Gastrocnemius medialis (tissue), 4 donors: Measurements from ENCODE around the gene GJD2. TPM values are rescaled to one million over a fixed set of nuclear protein-coding genes. Genes with fewer than 3 reads are reported as not detected.

ENCODE experiments used
- ATAC-seq, 2 donors: fragments of 150-250 bp; one replicate each; pipeline ENCODE4 v1.9.1; 2016
- DNase-seq, 2 donors: peaks; one replicate each; pipeline ENCODE4 v3.0.0-alpha.2; 2019
- H3K27ac ChIP-seq, 4 donors: fragments of 200-600 bp; sonication (generic); 1 replicate in 1 of 4; 2 replicates in 3 of 4; pipeline ENCODE4 v1.5.1; 2016 to 2018; ENCODE audit warnings: mild to moderate bottlenecking in 2 of 4, moderate library complexity in 1 of 4
- H3K27me3 ChIP-seq, 3 donors: fragments of 200-600 bp; sonication (generic) in 2 of 3; 1 replicate in 1 of 3; 2 replicates in 2 of 3; pipeline versions ENCODE4 v1.5.1 to v1.6.0; 2016 to 2019; ENCODE audit warnings: mild to moderate bottlenecking in 1 of 3, moderate library complexity in 1 of 3
- H3K36me3 ChIP-seq, 2 donors: fragments of 200-600 bp; sonication (generic) in 1 of 2; one replicate each; pipeline ENCODE4 v1.5.1; 2017 to 2018
- H3K4me1 ChIP-seq, 2 donors: fragments of 200-600 bp; sonication (generic) in 1 of 2; one replicate each; pipeline ENCODE4 v1.5.1; 2016 to 2017; ENCODE audit warnings: mild to moderate bottlenecking in 2 of 2
- H3K4me3 ChIP-seq, 4 donors: fragments of 200-600 bp; sonication (generic) in 3 of 4; 1 replicate in 1 of 4; 2 replicates in 3 of 4; pipeline ENCODE4 v1.5.1; 2016 to 2019; ENCODE audit warnings: mild to moderate bottlenecking in 2 of 4
- H3K9me3 ChIP-seq, 3 donors: fragments of 200-600 bp; sonication (generic) in 2 of 3; 1 replicate in 1 of 3; 2 replicates in 2 of 3; pipeline ENCODE4 v1.5.1; 2016 to 2019
- CTCF ChIP-seq, 5 experiments: fragments of 450-650 bp in 3 of 5; fragments of 200-600 bp in 2 of 5; sonication (generic) in 2 of 5; IDR thresholded peaks in 4 of 5; conservative IDR thresholded peaks in 1 of 5; 1 replicate in 4 of 5; 2 replicates in 1 of 5; pipeline ENCODE4 v1.5.1; 2016 to 2019; ENCODE audit warnings: antibody characterized with exemption in 5 of 5, mild to moderate bottlenecking in 3 of 5, moderate library complexity in 3 of 5
- POLR2A ChIP-seq, 2 donors: fragments of 450-650 bp; IDR thresholded peaks; one replicate each; pipeline ENCODE4 v1.6.1; 2017; ENCODE audit warnings: antibody characterized with exemption in 2 of 2, mild to moderate bottlenecking in 2 of 2, moderate library complexity in 2 of 2
- in situ Hi-C, 4 donors: fragments of 200-750 bp; cut with MboI; loops; one replicate each; pipeline versions ENCODE4 v1.15.0 to v1.8.0; 2017; ENCODE audit warnings: low sequenced_read_pairs in 4 of 4
- intact Hi-C: fragments of 100-400 bp; cut with DNase I; formaldehyde crosslinking; loops from one replicate; pipeline ENCODE4 v1.15.1; 2023; ENCODE audit warnings: low total_unique reads
- total RNA-seq, 4 donors: library from RNA; depleted of rRNA; stranded (reverse); fragments of >200 nt; gene quantifications; one replicate each; pipeline versions ENCODE4 v1.1.0 to v1.2.3, GENCODE V29; 2016

GJD2 gene
- total RNA-seq, 4 donors from 2014 or later = not detected

GRCh38 chr15:34733621-34734020, 21.2 kb downstream of the GJD2 start:
- Histone ChIP-seq H3K4me3 (no peak overlapping the region), H3K27me3 (peaks cover 0 to 2% (median 0%) of the 10 kb centered on the region in 3 donors), H3K36me3 (no peaks in the 10 kb centered on the region), H3K9me3 (no peaks in the 10 kb centered on the region), H3K4me1 (peaks cover 0 to 5% of the 10 kb centered on the region in 2 donors), H3K27ac (no peak overlapping the region)
- DNase-seq (no peak), ATAC-seq (no peak)
- TF ChIP-seq POLR2A (IDR thresholded peaks at IDR 0.05) (no peak), CTCF (IDR thresholded peaks at IDR 0.05 in 4 of 5, conservative IDR thresholded peaks at IDR 0.05 in 1 of 5) (no peak)
- intact Hi-C loops (no loop called here), in situ Hi-C loops (no loop called here)

DNA sequence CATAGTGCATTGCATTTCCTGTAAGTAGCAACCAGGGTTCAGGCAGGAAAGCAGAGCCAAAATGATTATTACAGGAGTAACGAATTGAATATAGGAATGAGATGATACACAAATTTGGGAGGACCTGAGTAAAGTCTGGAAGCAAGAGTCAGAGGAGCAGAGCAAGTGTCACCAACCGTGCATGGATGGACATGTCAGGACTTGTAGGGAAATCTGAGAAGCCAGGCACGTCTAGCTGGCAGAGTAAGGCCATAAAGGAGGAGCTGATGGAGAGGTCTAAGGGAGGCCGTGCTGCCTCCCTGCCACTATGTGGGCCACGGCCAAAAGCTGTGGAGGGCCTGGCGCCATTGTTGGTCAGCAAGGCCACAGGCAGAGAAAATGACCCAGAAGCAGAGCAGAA, 22.4 kb downstream of the GJD2 start:
- in situ Hi-C loops = no loop called here
- H3K36me3 ChIP-seq = no peaks in the 10 kb centered on the region
- TF ChIP-seq CTCF (IDR thresholded peaks at IDR 0.05 in 4 of 5, conservative IDR thresholded peaks at IDR 0.05 in 1 of 5) (no peak), POLR2A (IDR thresholded peaks at IDR 0.05) (no peak)

GRCh38 chr15:34730701-34731100, 24.1 kb downstream of the GJD2 start:
- in situ Hi-C loops = no loop called here

More for the DNA sequence above, 22.4 kb downstream of the GJD2 start:
- H3K27ac ChIP-seq = no peak overlapping the region
- H3K4me1 ChIP-seq = peaks cover 0 to 2% of the 10 kb centered on the region in 2 donors
- no peak for DNase-seq
- H3K27me3 ChIP-seq = peaks cover 0 to 2% (median 0%) of the 10 kb centered on the region in 3 donors
- no peak overlapping the region for H3K4me3 ChIP-seq
- ATAC-seq = no peak
- intact Hi-C loops = no loop called here
- H3K9me3 ChIP-seq = no peaks in the 10 kb centered on the region

DNA sequence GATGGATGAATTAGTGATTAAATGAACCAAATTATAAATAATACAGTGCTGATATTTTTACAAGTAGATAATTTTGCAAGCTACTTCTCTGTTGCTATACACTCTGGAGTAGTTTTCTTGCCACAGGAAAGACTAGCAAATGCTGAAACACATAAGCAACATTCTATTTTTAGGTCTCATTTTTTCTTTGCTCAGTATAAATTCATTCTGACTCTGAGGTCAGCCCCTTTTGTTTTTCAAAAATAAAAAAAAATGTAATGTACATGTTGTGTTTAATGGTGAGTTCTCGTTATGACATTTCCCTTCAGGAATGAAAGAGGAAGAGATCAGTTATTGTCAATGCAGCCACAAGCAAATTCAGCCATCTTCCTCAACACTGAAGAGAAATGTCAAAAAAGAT, 24.9 kb downstream of the GJD2 start:
- Histone ChIP-seq H3K9me3 (no peaks in the 10 kb centered on the region), H3K27me3 (peaks cover 0 to 2% (median 0%) of the 10 kb centered on the region in 3 donors), H3K36me3 (no peaks in the 10 kb centered on the region), H3K4me3 (no peak overlapping the region), H3K27ac (no peak overlapping the region), H3K4me1 (peaks cover 7% of the 10 kb centered on the region in 2 donors)
- intact Hi-C loops (no loop called here), in situ Hi-C loops (no loop called here)
- DNase-seq (no peak), ATAC-seq (no peak)
- TF ChIP-seq CTCF (IDR thresholded peaks at IDR 0.05 in 4 of 5, conservative IDR thresholded peaks at IDR 0.05 in 1 of 5) (no peak), POLR2A (IDR thresholded peaks at IDR 0.05) (no peak)

More at GRCh38 chr15:34730701-34731100, 24.1 kb downstream of the GJD2 start:
- no peaks in the 10 kb centered on the region for H3K4me1 ChIP-seq
- H3K9me3 ChIP-seq = no peaks in the 10 kb centered on the region
- H3K27me3 ChIP-seq = peaks cover 0 to 2% (median 0%) of the 10 kb centered on the region in 3 donors
- DNase-seq (no peak), ATAC-seq (no peak)
- H3K4me3 ChIP-seq = no peak overlapping the region
- TF ChIP-seq POLR2A (IDR thresholded peaks at IDR 0.05) (no peak), CTCF (IDR thresholded peaks at IDR 0.05 in 4 of 5, conservative IDR thresholded peaks at IDR 0.05 in 1 of 5) (no peak)
- H3K36me3 ChIP-seq = no peaks in the 10 kb centered on the region
- H3K27ac ChIP-seq = no peak overlapping the region
- intact Hi-C loops = no loop called here

DNA sequence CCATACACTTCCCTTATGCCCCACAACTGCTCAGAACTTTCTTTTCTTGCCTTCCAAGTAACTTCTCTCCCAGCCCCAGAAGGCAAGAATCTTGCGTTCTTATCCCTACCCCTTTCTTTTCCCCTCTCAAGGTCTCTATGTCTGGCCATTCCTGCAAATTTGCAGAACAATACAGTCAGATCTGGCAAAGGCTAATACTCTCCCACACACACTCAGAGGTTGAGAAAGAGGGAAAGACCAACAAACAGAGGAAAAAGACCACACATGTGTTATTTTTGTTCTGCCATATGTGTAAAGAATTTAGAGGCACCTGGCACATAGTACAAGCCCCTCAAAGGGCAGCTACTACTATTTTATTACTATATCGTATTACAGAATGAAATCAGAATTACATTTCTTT, 25.7 kb downstream of the GJD2 start:
- no peak overlapping the region for H3K4me3 ChIP-seq
- intact Hi-C loops = no loop called here
- ATAC-seq (no peak), DNase-seq (no peak)
- TF ChIP-seq POLR2A (IDR thresholded peaks at IDR 0.05) (no peak), CTCF (IDR thresholded peaks at IDR 0.05 in 4 of 5, conservative IDR thresholded peaks at IDR 0.05 in 1 of 5) (no peak)
- H3K4me1 ChIP-seq = peaks cover 13 to 16% of the 10 kb centered on the region in 2 donors
- in situ Hi-C loops = no loop called here
- H3K27me3 ChIP-seq = peaks cover 0 to 2% (median 0%) of the 10 kb centered on the region in 3 donors
- no peak overlapping the region for H3K27ac ChIP-seq
- no peaks in the 10 kb centered on the region for H3K36me3 ChIP-seq
- H3K9me3 ChIP-seq = no peaks in the 10 kb centered on the region
